ENCODE results near the gene KLRC4.
"Not testable (repeated sequence)": the region's sequence is repeated elsewhere in the genome, so short reads cannot be mapped to it uniquely, and the experiment has no call there.

Gene KLRC4

DNA sequence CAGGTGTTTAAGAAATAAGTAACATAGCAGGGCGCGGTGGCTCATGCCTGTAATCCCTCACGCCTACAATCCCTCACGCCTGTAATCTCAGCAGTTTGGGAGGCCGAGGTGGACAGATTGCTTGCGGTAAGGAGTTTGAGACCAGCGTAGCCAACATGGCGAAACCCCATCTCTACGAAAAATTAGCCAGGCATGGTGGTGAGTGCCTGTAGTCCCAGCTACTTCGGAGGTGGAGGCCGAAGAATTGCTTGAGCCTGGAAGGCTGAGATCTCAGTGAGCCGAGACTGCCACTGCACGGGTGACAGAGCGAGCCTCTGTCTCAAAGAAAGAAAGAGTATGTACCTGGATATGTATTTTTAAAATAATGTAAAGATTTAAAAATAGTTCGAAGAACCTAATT lies 13.4 kb downstream of the KLRC4 start:
- ATAC-seq, result not testable (repeated sequence)

DNA sequence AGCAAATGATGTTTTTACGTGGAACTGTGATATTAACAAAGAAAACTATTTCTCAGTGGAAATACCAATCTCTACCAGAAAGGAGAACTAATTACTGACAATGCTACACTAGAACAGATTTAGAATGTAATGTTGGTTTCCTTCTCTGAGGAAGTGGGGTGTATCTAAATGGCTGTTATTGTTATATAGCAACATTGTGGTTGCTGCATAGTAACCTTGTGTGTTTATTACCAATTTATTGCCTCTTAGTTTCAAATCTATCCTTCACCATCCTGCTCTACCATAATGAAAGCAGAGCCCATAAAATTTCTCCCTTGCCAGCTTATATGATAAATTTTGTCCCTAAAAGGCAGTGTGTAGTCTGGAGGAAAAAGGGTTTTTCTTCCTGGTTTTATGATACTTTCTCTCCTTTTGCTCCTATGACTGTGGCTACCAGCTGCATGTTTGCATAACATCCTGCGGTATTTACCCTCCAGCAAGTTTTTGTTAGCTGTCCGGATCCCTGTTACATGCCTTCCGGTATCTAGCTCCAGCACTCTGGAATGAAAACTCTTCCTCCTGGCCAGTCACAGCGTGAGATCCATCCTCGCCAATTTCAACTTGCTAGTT lies 14.1 kb downstream of the KLRC4 start:
- ATAC-seq, result peak in 1 of 2 donors; percentile 17

DNA sequence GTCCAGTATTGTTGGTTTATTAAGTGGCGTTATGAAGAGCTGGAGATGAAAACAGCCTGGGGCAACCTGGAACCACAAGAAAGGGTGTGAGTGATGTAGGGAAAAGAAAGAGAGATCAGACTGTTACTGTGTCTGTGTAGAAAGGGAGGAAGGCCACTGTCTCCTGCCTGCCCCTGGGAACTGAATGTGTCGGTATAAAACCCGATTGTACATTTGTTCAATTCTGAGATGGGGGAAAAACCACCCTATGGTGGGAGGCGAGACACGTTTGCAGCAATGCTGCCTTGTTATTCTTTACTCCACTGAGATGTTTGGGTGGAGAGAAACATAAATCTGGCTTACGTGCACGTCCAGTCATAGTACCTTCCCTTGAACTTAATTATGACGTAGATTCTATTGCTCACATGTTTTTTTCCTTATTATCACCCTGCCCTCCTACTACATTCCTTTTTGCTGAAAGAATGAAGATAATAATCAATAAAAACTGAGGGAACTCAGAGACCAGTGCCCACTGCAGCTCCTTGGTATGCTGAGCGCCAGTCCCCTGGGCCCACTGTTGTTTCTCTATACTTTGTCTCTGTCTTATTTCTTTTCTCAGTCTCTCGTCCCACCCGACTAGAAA lies 14.9 kb downstream of the KLRC4 start:
- not testable (repeated sequence) for ATAC-seq

GRCh38 chr12:10393291-10393690 lies 16.3 kb downstream of the KLRC4 start:
- ATAC-seq, result no peak

DNA sequence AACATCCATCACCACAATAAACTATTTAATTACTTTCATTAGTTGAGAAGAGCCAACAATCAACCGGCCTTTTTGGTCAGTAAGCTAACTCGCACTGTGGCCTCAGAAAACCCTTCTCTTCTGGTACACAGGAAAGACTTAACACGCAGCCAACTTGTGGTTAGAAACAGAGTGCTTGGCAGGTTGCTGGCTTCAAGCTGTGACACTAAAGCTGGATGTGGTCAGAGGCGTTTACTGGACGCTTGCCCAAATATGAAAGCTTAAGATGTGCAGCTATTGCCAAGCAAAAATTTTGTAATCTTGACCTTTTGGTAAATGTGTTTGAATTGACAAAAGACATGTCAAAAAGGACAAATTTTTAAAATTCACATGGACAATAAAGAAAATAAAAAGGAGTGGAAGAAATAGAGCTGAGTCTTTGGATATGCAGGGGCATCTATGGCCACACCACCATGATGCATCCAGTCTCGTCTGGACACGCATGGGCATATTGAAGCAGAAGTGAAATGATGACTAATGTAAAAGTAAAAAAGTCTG lies 17.1 kb downstream of the KLRC4 start:
- peak in 1 of 2 donors; percentile 32 for ATAC-seq

GRCh38 chr12:10390991-10391390 lies 18.6 kb downstream of the KLRC4 start:
- not testable (repeated sequence) for ATAC-seq

- no peak for ATAC-seq
Measured at GRCh38 chr12:10389904-10390303, 19.7 kb downstream of the KLRC4 start, which contains the start of gene KLRK1. Gene KLRK1, minus strand, starts transcription at chr12:10390041. Its CDS starts 1,231 bp downstream, at chr12:10388810.

DNA sequence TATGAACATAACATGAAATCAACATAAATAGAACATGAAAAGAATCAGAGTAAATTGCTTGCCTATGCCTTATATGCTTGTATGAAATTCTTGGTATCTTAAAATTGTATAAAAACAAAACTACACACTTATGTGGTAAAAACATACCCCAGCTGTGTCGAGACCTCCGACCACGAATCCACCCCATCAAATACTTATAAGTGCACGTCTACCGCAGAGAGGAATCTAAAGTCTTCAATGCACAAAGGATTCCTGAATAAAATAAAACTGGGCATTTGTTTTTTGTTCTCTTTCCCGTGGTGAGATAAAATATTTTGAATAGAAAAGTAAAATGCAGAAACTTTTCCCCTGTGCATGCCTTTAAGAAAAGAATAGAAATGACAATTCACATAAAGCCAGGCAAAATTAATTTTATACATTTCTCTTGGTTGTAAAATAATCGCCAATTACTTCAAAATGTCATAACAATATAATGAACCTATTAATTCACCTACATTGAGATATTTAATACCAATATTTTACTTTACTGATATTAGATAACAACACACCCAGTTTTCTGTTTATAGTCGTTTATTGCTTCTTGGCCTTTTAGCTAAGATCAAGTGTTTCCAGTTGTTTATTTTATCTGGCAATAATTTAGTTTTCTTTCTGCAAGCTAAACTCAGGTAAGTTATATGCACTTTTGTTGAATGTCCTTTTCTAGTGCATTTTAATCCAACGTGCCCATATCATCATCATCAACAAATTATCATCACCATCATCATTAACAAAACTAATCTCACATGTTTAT lies 20.7 kb downstream of the KLRC4 start:
- no peak for ATAC-seq

GRCh38 chr12:10387498-10387897 lies 22.1 kb downstream of the KLRC4 start:
- ATAC-seq, result not testable (repeated sequence)

DNA sequence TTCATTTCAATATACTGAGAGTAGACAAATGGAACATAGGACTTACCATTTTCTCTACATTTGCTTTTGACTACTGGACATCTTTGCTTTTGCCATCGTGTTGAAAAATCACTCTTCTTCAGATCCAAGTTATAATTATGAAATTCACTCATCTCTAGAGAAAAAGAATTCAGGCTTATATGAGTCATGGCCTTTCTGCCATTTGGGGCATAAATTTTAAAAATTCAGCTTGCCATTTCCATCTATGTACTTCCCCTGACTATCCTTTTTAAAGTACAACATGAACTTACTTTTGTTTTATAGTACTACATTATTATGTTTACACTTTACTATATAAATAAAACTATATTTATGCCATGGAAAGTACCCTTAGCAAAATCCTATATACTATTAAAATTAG lies 22.7 kb downstream of the KLRC4 start:
- ATAC-seq, result no peak

GRCh38 chr12:10385166-10385613 lies 24.4 kb downstream of the KLRC4 start:
- no peak for ATAC-seq

DNA sequence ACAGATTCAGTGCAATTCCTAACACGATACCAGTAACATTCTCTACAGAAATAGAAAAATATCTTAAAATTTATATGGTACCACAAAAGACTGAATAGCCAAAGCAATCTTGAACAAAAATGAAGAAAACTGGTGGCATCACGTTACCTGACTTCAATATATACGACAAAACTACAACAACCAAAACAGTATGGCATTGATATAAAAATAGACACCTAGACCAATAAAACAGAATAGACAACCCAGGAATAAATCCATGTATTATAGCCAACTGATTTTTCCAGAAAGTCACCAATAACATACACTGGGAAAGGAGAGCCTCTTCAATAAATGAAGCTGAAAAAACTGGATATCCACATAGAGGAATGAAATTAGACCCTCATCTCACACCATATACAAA lies 25.4 kb downstream of the KLRC4 start:
- ATAC-seq, result no peak

DNA sequence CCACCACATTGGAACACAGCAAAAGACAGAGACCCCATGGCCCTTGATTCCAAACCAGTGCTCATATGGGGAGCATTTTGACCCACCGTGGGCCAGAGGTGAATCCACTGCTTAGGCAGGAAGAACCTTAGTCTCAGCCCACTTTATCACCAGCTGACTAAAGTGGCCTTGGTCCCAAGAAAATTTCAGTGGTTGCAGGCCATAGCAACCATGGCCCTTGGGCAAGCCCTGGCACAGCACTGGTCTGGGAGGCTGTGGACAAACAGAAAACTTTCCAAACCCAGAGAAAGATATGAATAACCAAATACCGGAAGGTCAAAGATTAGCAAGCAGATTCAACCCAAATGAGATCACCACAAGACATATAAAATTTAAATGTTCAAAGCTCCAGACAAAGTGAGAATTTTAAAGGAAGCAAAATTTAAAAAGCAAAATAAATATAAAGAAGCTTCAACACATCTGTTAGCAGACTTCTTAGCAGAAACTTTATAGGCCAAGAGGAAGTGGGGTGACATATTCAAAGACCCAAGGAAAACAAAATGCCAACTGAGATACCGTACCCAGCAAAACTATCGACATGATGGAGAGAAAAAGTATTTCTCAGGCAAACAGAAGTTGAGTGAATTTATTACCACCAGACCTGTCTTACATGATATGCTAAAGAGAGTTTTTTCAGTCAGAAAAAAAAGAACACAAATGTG lies 27.5 kb downstream of the KLRC4 start:
- no peak for ATAC-seq

DNA sequence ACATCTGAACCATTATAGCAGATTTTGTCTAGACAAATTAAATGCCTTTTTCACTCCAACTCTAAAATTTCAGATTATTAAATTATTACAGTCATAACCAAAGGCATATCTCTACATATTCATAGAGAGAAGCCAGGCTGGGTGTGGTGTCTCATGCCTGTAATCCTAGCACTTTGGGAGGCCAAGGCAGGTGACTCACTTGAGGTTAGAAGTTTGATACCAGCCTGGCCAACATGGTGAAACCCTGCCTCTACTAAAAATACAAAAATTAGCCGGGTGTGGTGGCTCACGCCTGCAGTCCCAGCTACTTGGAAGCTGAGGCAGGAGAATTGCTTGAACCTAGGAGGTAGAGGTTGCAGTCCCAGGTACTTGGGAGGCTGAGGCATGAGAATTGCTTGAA lies 30.8 kb downstream of the KLRC4 start:
- ATAC-seq, result not testable (repeated sequence)

- ATAC-seq, result no peak
Measured at GRCh38 chr12:10374624-10375018, 34.9 kb downstream of the KLRC4 start.

DNA sequence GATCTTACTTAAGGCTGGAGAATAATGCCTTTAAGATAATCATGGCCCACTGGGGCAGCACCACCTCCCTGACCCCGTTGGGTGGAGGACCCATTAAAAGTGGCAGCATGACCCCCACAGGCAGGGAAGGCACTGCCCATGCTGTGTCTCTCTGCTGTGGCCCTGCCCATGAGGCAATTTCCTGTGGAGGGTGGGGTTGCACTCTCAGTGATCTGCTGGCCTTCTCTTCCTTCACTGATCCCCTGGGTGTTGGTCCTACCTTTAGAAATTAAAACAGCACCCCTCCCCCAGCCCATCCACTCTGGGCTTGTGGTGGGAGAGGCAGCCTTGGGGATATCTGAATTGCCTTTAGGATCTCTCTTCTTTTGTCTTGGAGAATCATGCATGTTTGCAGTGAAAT lies 37.0 kb downstream of the KLRC4 start:
- no peak for ATAC-seq

- not testable (repeated sequence) for ATAC-seq
Measured at GRCh38 chr12:10371893-10372535, 37.5 kb downstream of the KLRC4 start.

DNA sequence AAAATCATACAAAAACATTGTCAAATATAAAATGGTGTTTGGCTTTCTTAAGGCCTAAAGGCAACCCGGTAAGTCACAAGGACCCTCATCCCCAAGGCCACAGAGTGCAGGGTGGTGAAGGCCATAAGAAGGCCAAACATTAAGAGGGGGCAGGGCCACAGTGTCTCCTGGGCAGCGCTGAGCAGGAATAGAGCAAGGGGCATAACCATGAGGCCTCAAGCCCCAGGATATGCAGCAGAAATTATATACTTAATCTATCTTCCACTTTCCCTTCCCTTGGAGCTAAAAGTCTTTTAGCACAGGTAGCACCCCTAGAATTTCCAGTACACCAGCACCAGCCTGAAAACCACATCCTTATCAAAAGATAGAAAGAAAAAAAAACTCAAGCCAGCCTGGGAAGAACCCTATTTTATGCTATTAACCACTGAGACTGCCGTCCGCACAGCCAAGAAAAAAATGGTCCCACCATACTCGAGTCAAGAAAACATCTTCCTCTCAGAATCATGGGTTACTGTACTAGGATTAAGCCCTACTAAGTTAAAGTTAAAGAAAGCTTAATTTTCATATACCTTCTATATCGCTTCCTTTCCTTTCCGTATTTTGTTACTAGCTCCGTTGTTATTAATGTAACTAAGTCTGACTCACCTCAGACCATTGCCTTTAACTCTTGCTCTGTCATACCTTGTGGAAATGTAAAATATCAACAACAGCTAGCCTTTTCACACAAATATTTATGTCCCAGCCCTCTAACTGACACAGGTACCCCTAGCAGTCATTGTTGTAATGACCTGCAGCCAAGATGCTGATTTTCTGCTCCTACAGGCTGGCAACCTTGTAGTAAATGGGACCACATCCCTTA lies 39.8 kb downstream of the KLRC4 start:
- no peak for ATAC-seq

DNA sequence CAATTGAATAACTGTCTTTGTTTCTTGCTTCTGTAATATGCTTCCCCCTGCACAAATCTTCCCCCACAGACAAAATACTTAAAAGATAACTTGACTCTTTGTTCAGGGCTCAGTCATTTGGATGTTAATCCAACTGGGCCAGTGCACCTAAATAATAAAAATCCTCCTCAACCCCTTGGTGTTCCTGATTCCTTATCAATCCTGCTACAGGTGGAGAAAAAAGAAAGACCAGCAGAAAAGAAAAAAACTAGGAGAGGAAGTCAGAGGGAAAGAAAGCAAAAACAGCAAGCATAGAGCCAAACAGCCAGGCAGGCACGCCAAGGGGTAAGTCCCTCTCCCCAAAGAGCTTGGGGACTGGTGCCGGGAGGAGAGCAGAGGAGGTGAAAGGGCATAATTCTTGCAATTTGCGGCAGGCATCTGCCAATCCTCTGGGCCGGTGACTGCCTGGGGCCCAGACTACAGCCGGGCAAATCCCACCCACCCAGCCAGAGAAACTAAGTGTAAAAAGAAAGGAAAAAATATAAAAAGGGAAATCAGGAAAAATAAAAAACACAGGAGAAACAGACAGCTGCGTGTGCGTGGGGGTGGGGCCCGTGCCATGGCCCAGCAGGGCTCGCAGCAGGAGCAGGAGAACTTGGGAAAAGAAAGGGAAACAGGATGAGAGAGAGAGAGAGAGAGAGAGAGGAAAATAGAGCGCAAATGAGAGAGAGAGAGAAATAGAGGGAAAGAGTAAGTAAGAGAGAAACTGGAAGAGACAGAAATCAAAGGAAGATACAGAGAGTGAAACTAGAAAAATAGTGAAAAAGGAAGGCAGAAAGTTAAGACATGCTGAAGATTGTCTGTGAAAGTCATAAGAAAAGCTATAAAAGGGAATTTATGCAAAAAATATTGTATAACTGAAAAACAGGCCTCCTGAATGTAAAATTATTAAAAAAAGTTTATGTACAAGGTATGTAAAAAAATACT lies 41.1 kb downstream of the KLRC4 start:
- no peak for ATAC-seq

DNA sequence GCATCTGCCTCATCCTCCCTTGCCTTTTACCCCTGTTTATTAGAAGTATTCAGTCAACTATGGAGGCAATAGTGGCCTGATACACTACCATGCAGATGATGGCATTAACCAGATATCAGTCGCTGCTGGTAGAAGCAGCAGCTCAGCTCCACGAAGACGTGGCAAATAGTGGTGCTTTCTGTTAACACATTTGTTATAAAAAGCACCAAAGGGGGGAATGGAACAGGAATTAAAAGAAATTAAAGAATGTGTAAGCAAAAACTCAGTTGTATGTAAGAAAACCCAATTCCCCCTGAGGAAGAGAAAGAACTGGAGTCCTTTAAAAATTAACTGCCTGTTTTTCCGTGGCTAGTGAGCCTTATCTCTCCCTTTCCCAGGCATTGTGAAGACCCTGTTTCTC lies 41.8 kb downstream of the KLRC4 start:
- ATAC-seq, result not testable (repeated sequence)
